Coronary artery (tissue), 2 donors: ENCODE measurements around the gene CFAP61.

ENCODE experiments used
- DNase-seq: peaks from one replicate; pipeline ENCODE4 v3.0.0-alpha.2; 2017; ENCODE audit warnings: low spot score
- H3K27ac ChIP-seq, 2 donors: fragments of 200-600 bp; sonication (generic); one replicate each; pipeline ENCODE4 v1.5.1; 2016 to 2019
- H3K4me3 ChIP-seq: fragments of 200-600 bp; sonication (generic); 2 replicates; pipeline ENCODE4 v1.5.1; 2016; ENCODE audit warnings: mild to moderate bottlenecking, moderate library complexity
- TF ChIP-seq, protein P1 (sequence below): fragments of 200-600 bp; sonication (generic); IDR thresholded peaks from one replicate; pipeline ENCODE4 v1.5.1; 2019; ENCODE audit warnings: antibody characterized with exemption

The CFAP61 gene

GRCh38 chr20:20021835-20022234 is 30.5 kb upstream of the CFAP61 start:
- TF ChIP-seq, protein P1, sequence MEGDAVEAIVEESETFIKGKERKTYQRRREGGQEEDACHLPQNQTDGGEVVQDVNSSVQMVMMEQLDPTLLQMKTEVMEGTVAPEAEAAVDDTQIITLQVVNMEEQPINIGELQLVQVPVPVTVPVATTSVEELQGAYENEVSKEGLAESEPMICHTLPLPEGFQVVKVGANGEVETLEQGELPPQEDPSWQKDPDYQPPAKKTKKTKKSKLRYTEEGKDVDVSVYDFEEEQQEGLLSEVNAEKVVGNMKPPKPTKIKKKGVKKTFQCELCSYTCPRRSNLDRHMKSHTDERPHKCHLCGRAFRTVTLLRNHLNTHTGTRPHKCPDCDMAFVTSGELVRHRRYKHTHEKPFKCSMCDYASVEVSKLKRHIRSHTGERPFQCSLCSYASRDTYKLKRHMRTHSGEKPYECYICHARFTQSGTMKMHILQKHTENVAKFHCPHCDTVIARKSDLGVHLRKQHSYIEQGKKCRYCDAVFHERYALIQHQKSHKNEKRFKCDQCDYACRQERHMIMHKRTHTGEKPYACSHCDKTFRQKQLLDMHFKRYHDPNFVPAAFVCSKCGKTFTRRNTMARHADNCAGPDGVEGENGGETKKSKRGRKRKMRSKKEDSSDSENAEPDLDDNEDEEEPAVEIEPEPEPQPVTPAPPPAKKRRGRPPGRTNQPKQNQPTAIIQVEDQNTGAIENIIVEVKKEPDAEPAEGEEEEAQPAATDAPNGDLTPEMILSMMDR: no peak
- no peak for DNase-seq
- Histone ChIP-seq H3K27ac (no peak overlapping the region), H3K4me3 (no peak overlapping the region)

DNA sequence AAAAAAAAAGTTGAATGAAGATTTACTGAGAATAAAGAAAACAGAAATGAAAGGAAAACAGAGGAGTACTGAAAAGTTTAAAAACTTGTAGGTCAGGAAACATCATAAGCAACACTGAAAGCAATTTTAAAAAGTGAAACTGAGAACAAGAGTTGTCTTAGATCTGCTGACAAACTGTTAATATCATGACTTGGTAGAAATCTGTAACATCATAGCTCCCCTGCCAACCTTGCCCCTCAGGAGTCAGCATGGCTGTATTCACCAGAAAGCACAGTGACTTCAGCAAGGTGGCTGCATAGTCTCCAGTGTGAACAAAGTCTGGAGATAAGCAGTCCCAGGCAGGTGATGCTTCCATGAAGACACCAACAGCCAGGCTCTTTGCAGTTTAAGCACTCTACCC is 29.8 kb upstream of the CFAP61 start:
- Histone ChIP-seq H3K27ac (no peak overlapping the region), H3K4me3 (no peak overlapping the region)
- TF ChIP-seq, protein P1: no peak
- DNase-seq: no peak

- TF ChIP-seq, protein P1: no peak
- Histone ChIP-seq H3K4me3 (no peak overlapping the region), H3K27ac (no peak overlapping the region)
- no peak for DNase-seq
Observed at GRCh38 chr20:20023395-20023794, 28.9 kb upstream of the CFAP61 start.

GRCh38 chr20:20024942-20025341 is 27.4 kb upstream of the CFAP61 start:
- no peak overlapping the region for H3K27ac ChIP-seq
- DNase-seq: no peak
- H3K4me3 ChIP-seq: no peak overlapping the region
- TF ChIP-seq, protein P1: no peak

DNA sequence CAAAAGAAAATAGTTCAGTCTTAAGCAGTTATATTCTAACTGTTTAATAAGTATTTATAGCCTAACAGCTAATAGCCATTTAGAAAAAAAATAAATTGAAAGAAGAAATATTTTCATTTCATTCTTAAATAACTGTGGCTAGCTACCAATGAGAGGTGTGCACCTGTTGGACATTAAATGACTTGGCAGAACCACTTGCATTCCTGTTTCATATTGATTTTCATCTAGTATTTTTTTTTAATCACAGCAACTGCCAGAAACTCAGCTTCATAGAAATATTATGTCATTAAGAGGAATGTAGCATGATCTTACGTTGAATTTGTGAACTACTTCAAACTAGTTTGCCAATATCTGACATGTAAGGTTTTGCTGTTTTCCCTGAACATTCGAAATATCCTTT is 25.0 kb upstream of the CFAP61 start:
- TF ChIP-seq, protein P1: no peak
- no peak for DNase-seq
- Histone ChIP-seq H3K27ac (no peak overlapping the region), H3K4me3 (no peak overlapping the region)

DNA sequence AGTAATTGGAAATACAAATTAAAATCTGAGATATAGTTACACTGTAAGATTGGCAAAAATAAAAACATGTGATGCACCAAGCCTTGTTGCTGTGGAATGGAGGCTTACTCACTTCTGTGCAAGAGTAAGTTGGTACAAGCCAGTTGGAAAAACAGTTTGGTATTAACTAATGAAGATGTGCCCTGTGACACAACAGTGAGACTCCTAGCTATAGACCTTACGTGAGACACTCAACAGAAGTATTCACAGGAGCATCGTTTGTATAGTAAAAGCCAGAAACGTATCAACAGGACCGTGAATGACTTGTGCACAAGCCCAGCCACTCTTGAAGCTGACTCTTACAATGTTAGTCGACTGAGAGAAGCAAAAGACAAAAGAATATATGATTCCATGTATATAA is 20.5 kb upstream of the CFAP61 start:
- Histone ChIP-seq H3K4me3 (no peak overlapping the region), H3K27ac (no peak overlapping the region)
- DNase-seq: no peak
- TF ChIP-seq, protein P1: no peak

- Histone ChIP-seq H3K4me3 (no peak overlapping the region), H3K27ac (no peak overlapping the region)
- TF ChIP-seq, protein P1: no peak
- no peak for DNase-seq
Observed at GRCh38 chr20:20034486-20034885, 17.8 kb upstream of the CFAP61 start.
